ENCODE results near the gene L3MBTL1. TPM values are rescaled to one million over a fixed set of nuclear protein-coding genes. Genes with fewer than 3 reads are reported as not detected.

L3MBTL1 gene
- total RNA-seq, 1 experiment from 2014 or later, result 21.6 TPM

GRCh38 chr20:43567477-43567876 is 60.0 kb downstream of the L3MBTL1 start:
- BruUV-seq (replicated peaks), result no TSS peak

More at GRCh38 chr20:43567477-43567876, 60.0 kb downstream of the L3MBTL1 start:
- Histone ChIP-seq H3K36me3 (ENCODE audit: control insufficient read depth in 1 of 2, insufficient read depth in 2 of 2, low read length in 2 of 2) (no peaks in the 10 kb centered on the region), H3K9ac (ENCODE audit: low read length) (no peak overlapping the region), H4K20me1 (ENCODE audit: insufficient read depth) (no peaks in the 10 kb centered on the region), H3K27me3 (ENCODE audit: insufficient read depth, low read length) (no peaks in the 10 kb centered on the region), H3K4me3 (replicated peaks in 1 of 2; ENCODE audit: low read depth in 1 of 2, low read length in 2 of 2) (no peak overlapping the region), H3K4me2 (ENCODE audit: low read length) (no peak overlapping the region), H3K9me2 (ENCODE audit: insufficient read depth) (no peaks in the 10 kb centered on the region), H3K79me2 (ENCODE audit: insufficient read depth, low read length) (no peaks in the 10 kb centered on the region), H3K27ac (ENCODE audit: low read depth, low read length) (no peak overlapping the region), H3K4me1 (ENCODE audit: control insufficient read depth in 1 of 2, insufficient read depth in 2 of 2, low read length in 2 of 2) (no peaks in the 10 kb centered on the region), H2AFZ (ENCODE audit: low read depth, low read length, poor library complexity, severe bottlenecking) (no peak overlapping the region), H3K9me3 (ENCODE audit: control insufficient read depth in 1 of 2, insufficient read depth in 1 of 2, low read depth in 1 of 2, low read length in 2 of 2) (no peaks in the 10 kb centered on the region)
- ChIA-PET CTCF (no interaction called here), RAD21 (ENCODE audit: low non-redundant PET in 1 of 2, low total read pairs in 2 of 2, uncharacterized antibody in 2 of 2, unreplicated experiment in 2 of 2) (no interaction called here), POLR2A (no interaction called here)
- no peak for ATAC-seq
- DNase-seq (ENCODE audit: low read depth, low spot score), result no peak
- no peak for TF ChIP-seq ZFX (IDR thresholded peaks at IDR 0.05)
- no peak for TF ChIP-seq SRF (IDR thresholded peaks at IDR 0.05; ENCODE audit: low read depth)
- no peak for TF ChIP-seq TCF7L2 (IDR thresholded peaks at IDR 0.05; ENCODE audit: borderline replicate concordance, extremely low read depth, insufficient read depth, insufficient read length)
- TF ChIP-seq YY1 (IDR thresholded peaks at IDR 0.05; ENCODE audit: extremely low read depth, insufficient replicate concordance, low read depth, low read length), result no peak
- TF ChIP-seq EGR1 (IDR thresholded peaks at IDR 0.05; ENCODE audit: low read depth), result no peak
- TF ChIP-seq SIN3A (IDR thresholded peaks at IDR 0.05; ENCODE audit: low read depth), result no peak
- TF ChIP-seq FOSL1 (IDR thresholded peaks at IDR 0.05; ENCODE audit: low read depth), result no peak
- TF ChIP-seq RAD21 (IDR thresholded peaks at IDR 0.05; ENCODE audit: low read depth), result no peak
- TF ChIP-seq ZBTB33 (IDR thresholded peaks at IDR 0.05; ENCODE audit: extremely low read depth, insufficient replicate concordance, low read length), result no peak
- TF ChIP-seq POLR2A (IDR thresholded peaks at IDR 0.05; ENCODE audit: borderline replicate concordance, extremely low read depth, insufficient read depth, insufficient read length), result no peak
- no peak for TF ChIP-seq REST (IDR thresholded peaks at IDR 0.05; ENCODE audit: low read depth)
- no peak for TF ChIP-seq CTCF (IDR thresholded peaks at IDR 0.05 in 2 of 3, conservative IDR thresholded peaks at IDR 0.05 in 1 of 3; ENCODE audit: borderline replicate concordance in 1 of 3, insufficient read depth in 1 of 3, low read depth in 2 of 3, low read length in 2 of 3)
- TF ChIP-seq ATF3 (IDR thresholded peaks at IDR 0.05), result no peak
- no peak for TF ChIP-seq ELF1 (IDR thresholded peaks at IDR 0.05; ENCODE audit: borderline replicate concordance, low read depth)
- TF ChIP-seq EZH2 (IDR thresholded peaks at IDR 0.05), result no peak
- TF ChIP-seq JUND (IDR thresholded peaks at IDR 0.05), result no peak
- intact Hi-C loops (cut with micrococcal nuclease), result no loop called here

All from HCT116 (cell line).